Measurements from ENCODE around the gene NFASC. TPM values are rescaled to one million over a fixed set of nuclear protein-coding genes. Genes with fewer than 3 reads are reported as not detected.

Gene NFASC
- total RNA-seq, 1 experiment from 2014 or later, result 20.1 TPM

GRCh38 chr1:204988196-204988595 lies 117.5 kb downstream of the NFASC start (continued):
- TF ChIP-seq CREB1 (CRISPR knock-in tag; IDR thresholded peaks at IDR 0.05), result no peak
- no peak for TF ChIP-seq NFYB (CRISPR knock-in tag; conservative IDR thresholded peaks at IDR 0.05; ENCODE audit: low read depth)
- no peak for TF ChIP-seq ZSCAN18 (CRISPR knock-in tag; IDR thresholded peaks at IDR 0.05)
- no peak for TF ChIP-seq ZNF317 (CRISPR knock-in tag; IDR thresholded peaks at IDR 0.05; ENCODE audit: borderline replicate concordance, low read depth)
- no peak for TF ChIP-seq GTF2I (CRISPR knock-in tag; conservative IDR thresholded peaks at IDR 0.05)
- no peak for TF ChIP-seq GABPB1 (CRISPR knock-in tag; IDR thresholded peaks at IDR 0.05)
- TF ChIP-seq FOXP1 (CRISPR knock-in tag; IDR thresholded peaks at IDR 0.05; ENCODE audit: borderline replicate concordance), result no peak

GRCh38 chr1:204989266-204990058 lies 118.8 kb downstream of the NFASC start:
- POLR2A ChIA-PET, result interaction anchor here (0.9 kb wide), 1 partner anchor 72 kb away, joined by 8 read pairs; no protein-coding TSS in a partner anchor
- Mint-ChIP-seq H3K4me1 (peaks cover 35% of the 10 kb centered on the region), H3K27me3 (ENCODE audit: low read depth) (peaks cover 20% of the 10 kb centered on the region), H3K36me3 (peaks cover 5% of the 10 kb centered on the region; the same call in 1 of the 2 replicates), H3K27ac (no peak overlapping the region), H3K9me3 (no peaks in the 10 kb centered on the region), H3K4me3 (no peak overlapping the region)
- TF ChIP-seq SP1 (CRISPR knock-in tag; conservative IDR thresholded peaks at IDR 0.05), result no peak
- TF ChIP-seq ZNF121 (CRISPR knock-in tag; IDR thresholded peaks at IDR 0.05), result no peak
- peak; percentile 95 for TF ChIP-seq CTCF (IDR thresholded peaks at IDR 0.05)
- no peak for TF ChIP-seq CREM (CRISPR knock-in tag; IDR thresholded peaks at IDR 0.05)
- no peak for TF ChIP-seq ZNF671 (CRISPR knock-in tag; IDR thresholded peaks at IDR 0.05)
- no peak for TF ChIP-seq NR3C1 (CRISPR knock-in tag; conservative IDR thresholded peaks at IDR 0.05; ENCODE audit: low read depth)
- no peak for TF ChIP-seq E2F1 (CRISPR knock-in tag; IDR thresholded peaks at IDR 0.05)
- TF ChIP-seq USF1 (CRISPR knock-in tag; IDR thresholded peaks at IDR 0.05), result no peak
- 0 out of 2 replicates have a peak, but pooled peaks have one; percentile 37 for TF ChIP-seq FOXK1 (CRISPR knock-in tag; IDR thresholded peaks at IDR 0.05)
- no peak for TF ChIP-seq KAT7 (CRISPR knock-in tag; IDR thresholded peaks at IDR 0.05; ENCODE audit: borderline replicate concordance)
- no peak for TF ChIP-seq SMAD3 (CRISPR knock-in tag; IDR thresholded peaks at IDR 0.05; ENCODE audit: borderline replicate concordance)
- ATAC-seq (peak; percentile 87), DNase-seq (ENCODE audit: low spot score) (peak; percentile 85)
- CTCF ChIA-PET, result interaction anchor here (0.5 to 18.7 kb wide), 52 partner anchors 9 to 437 kb away, joined by 3 to 648 read pairs (median 5); partner anchors contain the start of genes NUAK2, RBBP5, TMCC2 and TMEM81

Data from WTC11 (cell line).